HG02798 (cell line): ENCODE measurements around the gene SYNGAP1.
"Not testable (repeated sequence)": the region's sequence is repeated elsewhere in the genome, so short reads cannot be mapped to it uniquely, and the experiment has no call there.

Experiments used
- ATAC-seq: cut with Tn5 transposase; IDR thresholded peaks from one replicate; pipeline ENCODE4 v1.9.1; 2021; ENCODE audit warnings: mild to moderate bottlenecking; ENCODE audit not compliant: unreplicated experiment, poor library complexity

SYNGAP1 gene

DNA sequence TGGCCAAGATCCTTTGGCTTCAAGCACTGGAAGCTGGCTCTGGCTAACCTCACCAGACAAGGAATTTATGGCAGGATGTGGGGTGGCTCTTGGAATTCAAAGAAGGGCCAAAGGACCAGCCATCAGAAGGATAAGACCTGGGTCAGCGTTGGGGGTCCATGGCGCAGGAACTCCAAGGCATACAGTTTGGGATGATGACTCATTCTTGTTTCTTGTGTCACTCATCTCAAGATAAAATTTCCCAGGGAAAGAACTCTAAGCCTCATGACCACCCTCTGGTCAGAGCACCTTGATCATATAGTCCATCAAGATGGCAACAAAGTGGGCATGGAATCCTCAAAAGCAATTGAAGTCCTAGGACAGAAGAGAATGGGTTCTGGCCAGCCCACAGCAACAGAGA, 39.4 kb downstream of the SYNGAP1 start:
- no peak for ATAC-seq

DNA sequence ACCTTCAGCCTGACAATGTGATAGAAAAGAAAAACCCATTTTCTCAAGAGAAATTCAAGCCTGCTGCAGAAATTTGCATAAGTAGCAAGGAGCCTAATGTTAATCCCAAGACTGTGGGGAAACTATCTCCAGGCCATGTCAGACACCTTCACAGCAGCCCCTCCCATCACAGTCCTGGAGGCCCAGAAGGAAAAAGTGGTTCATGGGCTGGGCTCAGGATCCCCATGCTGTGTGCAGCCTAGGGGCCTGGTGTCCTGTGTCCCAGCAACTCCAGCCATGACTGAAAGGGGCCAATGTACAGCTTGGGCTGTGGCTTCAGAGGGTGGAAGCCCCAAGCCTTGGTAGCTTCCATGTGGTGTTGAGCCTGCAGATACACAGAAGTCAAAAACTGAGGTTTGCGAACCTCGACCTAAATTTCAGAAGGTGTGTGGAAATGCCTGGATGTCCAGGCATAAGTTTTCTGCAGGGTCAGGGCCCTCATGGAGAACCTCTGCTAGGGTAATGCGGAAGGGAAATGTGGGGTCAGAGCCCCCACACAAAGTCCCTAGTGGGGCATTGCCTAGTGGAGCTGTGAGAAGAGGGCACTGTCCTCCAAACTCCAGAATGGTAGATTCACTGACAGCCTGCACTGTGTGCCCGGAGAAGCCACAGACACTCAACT, 46.3 kb downstream of the SYNGAP1 start:
- no peak for ATAC-seq

DNA sequence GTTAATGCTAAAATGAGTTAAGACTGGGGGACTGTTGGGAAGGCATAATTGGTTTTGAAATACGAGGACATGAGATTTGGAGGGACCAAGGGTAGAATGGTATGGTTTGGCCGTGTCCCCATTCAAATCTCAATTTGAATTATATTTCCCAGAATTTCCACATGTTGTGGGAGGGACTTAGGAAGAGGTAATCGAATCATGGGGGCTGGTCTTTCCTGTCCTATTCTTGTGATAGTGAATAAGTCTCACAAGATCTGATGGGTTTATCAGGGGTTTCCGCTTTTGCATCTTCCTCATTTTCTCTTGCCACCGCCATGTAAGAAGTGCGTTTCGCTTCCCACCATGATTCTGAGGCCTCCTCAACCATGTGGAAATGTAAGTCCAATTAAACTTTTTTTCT, 47.2 kb downstream of the SYNGAP1 start:
- no peak for ATAC-seq

DNA sequence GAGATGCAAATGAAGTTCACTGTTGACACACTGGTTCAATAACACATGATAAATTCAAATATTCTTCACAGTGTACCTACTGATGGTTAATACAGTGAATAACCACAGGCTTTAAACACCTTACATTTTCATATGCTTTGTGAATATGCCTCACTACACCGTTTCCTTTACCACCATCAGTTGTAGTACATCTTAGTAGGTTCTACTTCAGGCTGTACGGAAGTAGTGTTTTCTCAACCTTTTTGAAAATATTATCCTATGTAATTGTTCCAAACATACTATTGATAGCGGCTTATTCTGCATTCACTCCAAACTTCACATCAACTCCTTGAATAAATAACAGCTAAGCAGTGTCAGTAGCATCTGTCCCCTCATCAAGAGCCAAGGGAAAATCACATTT, 49.8 kb downstream of the SYNGAP1 start:
- no peak for ATAC-seq

DNA sequence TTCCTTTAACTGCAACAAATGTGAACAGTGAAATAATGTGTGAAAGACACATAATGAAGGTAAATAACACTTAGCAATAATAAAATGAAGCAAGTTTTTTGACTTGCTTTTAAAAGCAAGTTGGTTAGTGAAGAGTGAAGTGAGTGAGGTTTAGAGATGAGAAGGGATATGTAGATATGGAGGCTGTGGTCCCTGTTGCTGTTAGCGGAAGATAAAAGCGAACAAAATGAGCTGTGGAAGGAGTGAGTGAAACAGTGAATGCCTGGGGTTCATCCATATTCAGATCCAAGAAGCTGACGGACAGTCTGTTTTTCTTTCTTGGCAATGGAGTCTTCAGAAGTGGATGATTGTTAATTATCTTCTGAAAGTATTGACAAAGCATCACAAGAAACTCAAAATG, 58.0 kb downstream of the SYNGAP1 start:
- no peak for ATAC-seq

DNA sequence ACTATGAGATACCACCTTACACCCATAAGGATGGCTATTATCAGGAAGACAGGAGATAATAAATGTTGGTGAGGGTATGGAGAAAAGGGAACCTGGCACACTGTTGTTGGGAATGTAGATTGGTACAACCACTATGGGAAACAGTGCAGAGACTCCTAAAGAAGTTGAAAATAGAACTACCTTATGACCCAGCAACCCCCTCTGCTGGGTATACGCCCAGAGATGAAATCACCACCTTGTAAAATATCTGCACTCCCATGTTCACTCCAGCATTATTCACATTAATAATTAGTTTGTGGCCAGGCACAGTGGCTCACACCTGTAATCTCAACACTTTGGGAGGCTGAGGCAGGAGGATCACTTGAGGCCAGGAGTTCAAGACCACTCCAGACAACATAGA, 61.3 kb downstream of the SYNGAP1 start:
- no peak for ATAC-seq

DNA sequence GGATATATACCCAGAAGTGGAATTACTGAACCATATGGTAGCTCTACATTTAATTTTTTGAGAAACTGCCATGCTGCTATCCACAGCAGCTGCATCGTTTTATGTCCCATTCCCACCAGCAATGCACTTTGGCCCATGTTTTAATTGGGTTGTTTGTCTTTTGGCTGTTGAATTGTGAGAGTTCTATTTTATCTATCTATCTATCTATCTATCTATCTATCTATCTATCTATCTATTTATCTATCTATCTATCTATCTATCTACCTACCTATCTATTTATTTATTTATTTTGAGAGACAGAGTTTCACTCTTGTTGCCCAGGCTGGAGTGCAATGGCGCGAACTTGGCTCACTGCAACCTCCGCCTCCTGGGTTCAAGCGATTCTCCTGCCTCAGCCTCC, 62.8 kb downstream of the SYNGAP1 start:
- ATAC-seq = not testable (repeated sequence)

DNA sequence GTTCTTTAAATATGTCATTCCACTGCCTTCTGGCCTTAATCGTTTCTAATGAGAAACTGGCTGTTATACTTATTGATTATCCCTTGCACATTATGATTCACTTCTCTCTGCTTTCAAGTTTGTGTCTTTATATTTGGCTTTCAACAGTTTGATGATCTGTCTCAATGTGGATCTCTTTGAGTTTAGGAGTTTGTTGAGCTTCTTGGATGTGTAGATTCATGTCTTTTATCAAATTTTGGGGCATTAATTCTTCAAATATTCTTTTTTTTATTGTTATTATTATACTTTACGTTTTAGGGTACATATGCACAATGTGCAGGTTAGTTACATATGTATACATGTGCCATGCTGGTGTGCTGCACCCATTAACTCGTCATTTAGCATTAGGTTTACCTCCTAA, 63.8 kb downstream of the SYNGAP1 start:
- no peak for ATAC-seq

DNA sequence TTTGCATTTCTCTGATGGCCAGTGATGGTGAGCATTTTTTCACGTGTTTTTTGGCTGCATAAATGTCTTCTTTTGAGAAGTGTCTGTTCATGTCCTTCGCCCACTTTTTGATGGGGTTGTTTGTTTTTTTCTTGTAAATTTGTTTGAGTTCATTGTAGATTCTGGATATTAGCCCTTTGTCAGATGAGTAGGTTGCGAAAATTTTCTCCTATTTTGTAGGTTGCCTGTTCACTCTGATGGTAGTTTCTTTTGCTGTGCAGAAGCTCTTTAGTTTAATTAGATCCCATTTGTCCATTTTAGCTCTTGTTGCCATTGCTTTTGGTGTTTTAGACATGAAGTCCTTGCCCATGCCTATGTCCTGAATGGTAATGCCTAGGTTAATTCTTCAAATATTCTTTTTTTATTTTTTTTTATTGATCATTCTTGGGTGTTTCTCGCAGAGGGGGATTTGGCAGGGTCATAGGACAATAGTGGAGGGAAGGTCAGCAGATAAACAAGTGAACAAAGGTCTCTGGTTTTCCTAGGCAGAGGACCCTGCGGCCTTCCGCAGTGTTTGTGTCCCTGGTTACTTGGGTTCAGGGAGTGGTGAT, 64.9 kb downstream of the SYNGAP1 start:
- ATAC-seq = not testable (repeated sequence)

DNA sequence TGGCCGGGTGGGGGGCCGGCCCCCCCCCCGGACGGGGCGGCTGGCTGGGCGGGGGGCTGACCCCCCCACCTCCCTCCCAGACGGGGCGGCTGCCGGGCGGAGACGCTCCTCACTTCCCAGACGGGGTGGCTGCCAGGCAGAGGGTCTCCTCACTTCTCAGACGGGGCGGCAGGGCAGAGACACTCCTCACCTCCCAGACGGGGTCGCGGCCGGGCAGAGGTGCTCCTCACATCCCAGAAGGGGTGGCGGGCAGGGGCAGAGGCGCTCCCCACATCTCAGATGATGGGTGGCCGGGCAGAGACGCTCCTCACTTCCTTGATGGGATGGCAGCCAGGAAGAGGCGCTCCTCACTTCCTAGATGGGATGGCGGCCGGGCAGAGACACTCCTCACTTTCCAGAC, 65.8 kb downstream of the SYNGAP1 start:
- ATAC-seq = not testable (repeated sequence)

DNA sequence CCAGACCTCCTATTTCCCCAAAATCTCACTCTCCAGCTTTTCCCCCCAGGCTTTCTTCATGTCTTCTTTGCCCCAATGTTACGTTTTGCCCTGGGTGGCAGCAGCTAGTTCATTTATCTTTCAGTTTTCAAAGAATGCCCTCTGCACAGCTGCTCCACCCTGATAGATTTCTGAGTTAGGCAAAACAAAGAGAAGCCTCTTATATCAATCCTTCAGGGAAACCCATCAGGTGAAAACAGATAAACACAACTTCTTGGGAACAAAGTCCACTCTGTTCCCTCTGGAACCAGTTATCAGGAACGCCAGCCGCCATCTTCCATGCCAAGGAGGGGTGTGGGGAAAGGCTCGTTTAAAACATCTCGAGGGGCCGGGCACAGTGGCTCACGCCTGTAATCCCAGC, 68.5 kb downstream of the SYNGAP1 start:
- ATAC-seq = no peak

DNA sequence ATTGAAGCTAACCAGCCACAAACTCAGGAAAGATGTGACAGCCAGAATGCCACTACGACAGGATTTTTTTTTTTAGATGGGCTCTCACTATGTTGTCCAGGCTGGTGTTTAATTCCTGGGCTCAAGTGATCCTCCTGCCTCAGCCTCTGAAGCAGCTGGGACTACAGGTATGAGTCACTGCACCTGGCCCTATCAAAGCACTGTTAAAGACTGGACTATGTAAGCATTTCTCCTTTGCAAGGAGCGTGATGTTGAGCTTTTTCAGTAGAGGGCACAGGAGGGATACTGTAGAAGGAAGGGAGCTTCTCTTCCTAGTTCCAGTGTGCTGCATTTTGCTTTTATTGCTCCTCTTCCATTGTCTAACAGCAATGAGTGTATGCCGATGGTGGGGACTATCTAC, 70.3 kb downstream of the SYNGAP1 start:
- ATAC-seq = no peak

DNA sequence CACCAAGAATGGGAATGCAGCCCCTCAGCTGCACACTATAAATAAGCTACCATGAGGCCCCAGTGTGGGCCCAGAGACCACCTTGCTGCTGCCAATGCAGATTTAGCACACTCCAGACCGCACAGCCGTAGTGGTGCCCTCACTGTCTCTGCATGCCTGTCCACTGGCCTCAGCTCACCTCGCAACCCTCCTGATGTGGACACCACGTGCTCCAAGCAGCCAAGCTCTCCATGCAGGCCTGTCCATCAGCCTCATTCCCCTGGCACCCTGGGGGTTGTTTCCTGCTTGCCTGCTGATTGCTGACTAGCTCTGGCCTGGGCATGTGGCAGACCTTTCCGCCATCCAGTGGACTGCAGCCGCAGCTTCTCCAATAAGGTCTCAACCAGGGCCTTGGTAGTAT, 70.8 kb downstream of the SYNGAP1 start:
- no peak for ATAC-seq

DNA sequence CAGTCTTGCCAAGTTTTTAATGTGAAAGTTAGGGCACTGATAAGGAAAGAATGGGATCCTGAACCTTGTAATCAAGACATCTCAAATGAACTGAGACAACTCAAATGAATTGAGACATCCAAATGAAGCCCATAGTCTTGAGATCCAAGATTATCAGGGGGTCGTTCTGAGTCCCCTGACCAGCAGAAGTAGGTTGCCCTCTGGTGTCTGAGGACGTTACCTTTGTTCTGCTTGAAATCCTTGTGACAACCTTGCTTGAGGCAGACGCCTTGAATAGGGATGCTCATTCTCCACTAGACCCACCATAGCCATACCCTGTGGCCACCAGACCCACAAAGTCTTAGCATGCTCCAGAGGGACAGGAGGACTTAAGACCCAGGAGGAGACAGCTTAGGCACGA, 72.2 kb downstream of the SYNGAP1 start:
- no peak for ATAC-seq

DNA sequence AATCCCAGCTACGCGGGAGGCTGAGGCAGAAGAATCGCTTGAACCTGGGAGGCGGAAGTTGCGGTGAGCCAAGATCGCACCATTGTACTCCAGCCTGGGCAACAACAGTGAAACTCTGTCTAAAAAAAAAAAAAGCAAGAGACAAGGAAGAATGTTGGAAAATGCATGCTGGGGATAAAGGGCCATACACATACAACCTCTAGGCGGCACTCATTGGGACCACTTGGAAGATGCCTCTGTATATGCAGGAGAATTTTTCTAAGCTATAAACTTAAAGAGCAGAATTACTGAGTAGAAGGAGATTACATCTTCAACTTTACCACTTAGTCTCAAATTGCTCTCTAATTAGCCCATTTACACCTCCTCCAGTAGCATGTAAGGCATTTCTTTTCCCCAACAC, 77.3 kb downstream of the SYNGAP1 start:
- no peak for ATAC-seq

DNA sequence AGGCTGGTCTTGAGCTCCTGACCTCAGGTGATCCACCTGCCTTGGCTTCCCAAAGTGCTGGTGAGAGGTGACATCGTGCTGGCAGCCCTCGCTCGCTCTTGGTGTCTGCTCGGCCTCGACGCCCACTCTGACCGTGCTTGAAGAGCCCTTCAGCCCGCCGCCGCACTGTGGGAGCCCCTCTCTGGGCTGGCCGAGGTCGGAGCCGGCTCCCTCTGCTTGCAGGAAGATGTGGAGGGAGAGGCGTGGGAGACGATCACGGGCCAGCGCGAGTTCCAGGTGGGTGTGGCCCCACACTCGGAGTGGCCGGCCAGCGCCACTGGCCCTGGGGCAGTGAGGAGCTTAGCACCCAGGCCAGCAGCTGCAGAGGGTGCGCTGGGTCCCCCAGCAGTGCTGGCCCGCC, 82.6 kb downstream of the SYNGAP1 start:
- ATAC-seq = no peak

DNA sequence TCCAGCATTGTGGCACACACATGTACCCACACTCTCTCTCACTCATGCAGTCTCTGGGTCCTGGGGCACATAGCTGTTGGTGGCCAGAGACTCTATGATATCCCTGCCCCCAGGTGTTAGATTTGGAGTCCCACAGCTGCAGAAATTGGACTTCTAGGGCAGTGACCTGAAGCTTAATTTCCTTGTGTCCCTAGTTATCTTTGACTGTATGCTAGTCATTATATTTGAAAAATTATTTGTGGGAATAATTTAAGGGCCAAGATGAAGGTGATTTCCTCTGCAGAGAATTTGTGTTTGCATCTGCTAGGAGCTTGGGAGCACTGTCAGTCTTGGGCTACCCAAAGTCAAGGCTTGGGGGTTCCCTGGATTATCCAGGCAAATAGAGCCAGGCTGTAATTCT, 84.6 kb downstream of the SYNGAP1 start:
- ATAC-seq = no peak
